ENCODE measurements around the gene TBRG4.
A peak's percentile ranks its signal among the peaks of the same experiment; 100 is the strongest.

Gene TBRG4

GRCh38 chr7:45143616-45144015 is 32.1 kb upstream of the TBRG4 start:
- DNase-seq (ENCODE audit: low spot score), result no peak

- DNase-seq (ENCODE audit: low spot score), result no peak
These were observed 29.3 kb upstream of the TBRG4 start for GRCh38 chr7:45140827-45141226.

- DNase-seq (ENCODE audit: low spot score), result no peak
These were observed 27.2 kb upstream of the TBRG4 start for GRCh38 chr7:45138433-45139267.

DNA sequence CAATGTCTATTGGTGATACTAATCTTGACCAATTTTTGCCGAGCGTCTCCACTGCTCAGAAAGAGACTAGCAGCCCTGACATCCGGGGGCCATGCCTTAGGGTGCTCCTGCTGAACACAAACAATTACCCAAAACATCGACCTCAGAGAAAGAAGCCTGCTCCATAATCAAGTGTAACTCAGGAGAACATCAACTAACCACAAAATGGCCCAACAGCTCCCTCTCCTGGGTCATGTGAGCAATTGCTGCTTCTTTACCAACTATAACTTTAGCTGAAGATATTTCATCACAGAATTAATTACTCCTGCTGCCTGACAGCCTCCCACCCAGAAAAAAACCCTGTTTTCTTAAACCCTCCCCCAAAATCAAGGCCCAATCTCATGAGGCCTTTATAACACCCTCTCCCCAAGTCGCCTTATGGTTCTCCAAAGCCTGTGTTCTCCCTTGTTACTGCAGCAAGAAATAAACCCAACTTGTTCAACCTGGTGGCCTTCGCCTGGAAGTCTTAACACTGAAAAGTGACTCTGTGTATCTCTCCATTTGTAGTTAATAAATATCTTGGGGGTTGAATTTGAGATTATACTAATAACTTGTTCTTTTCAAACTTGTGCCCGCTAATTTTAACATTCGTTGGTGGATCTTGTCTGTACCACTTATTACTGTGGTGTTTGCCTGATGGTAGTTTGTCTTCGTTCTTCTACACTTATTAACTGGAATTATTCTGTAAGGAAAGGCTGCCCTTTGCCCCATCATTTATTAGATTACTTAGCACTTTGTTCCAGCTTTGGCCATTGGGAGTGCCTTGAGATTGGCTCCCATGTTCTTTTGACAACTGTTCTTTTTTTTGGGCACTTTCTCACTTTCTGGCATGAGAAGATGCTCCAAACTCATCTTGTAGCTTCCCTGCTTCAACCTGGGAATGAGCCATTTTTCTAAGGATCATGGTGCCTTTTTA is 24.9 kb upstream of the TBRG4 start:
- DNase-seq (ENCODE audit: low spot score), result peak; percentile 86

DNA sequence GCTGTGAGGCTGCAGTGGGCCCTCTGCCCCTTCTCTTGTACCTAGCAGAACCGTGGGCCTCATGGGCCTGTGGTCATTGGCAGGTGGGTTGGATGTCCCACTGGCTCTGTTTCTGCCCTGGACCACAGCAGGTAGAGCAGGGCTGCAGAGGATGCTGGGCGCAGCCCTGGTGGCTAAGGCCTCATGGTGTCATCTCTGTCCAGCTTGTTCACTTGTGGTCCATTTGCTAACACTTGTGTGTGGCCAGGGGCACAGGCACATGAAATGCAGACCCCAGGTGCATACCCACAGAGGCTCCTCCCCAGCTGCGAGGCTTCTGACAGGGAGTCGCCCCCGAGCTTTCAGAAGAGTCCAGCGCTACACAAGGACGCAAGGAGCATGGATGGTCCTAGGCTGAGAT is 22.4 kb upstream of the TBRG4 start:
- no peak for DNase-seq (ENCODE audit: low spot score)

DNA sequence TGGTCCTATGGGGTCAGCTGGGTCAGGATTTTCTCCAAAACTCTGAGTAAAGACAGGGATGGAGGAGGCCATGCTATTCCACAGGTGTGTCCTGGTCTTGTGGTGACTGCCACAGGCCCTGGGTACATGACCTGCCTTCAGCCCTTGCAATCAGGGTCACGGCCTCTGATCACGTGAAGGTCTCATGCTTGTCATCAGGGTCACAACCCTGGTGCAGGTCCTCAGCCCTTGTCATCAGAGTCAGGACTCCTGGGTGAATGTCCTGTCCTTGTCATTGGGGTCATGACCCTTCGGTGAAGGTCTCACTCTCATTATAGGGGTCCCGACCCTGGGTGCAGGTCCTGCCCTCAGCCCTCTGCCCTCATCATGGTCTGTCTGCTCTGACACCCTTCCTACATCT is 21.9 kb upstream of the TBRG4 start:
- no peak for DNase-seq (ENCODE audit: low spot score)

DNA sequence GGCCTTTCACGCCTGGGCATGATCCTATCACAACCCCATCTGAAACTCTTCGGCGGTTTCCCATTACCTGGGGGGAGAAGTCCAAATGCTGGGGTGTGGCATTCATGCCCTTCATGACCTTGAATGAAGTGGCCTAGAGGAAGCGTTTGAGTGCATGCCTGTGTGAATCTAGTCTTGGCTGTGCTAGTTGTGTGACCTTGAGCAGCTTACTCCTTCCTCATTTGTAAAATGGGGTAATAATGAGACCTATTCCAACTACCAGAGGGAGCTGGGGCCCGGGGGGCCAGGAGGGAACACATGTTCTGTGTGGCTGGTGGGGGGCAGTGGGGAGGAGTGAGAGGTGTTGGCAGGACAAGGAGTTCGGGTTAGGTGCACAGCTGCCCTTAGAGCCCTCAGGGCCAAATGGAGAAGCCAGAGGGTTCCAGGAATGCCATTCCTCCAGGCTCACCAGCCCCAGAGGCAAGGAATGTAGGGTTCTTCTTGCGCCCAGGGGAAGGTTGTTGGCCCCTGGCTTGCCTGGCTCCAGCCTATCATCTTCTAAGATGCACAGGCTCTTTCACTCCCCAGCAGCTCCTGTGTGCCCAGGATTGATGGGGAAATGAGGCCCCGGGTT is 21.3 kb upstream of the TBRG4 start:
- DNase-seq (ENCODE audit: low spot score), result no peak

DNA sequence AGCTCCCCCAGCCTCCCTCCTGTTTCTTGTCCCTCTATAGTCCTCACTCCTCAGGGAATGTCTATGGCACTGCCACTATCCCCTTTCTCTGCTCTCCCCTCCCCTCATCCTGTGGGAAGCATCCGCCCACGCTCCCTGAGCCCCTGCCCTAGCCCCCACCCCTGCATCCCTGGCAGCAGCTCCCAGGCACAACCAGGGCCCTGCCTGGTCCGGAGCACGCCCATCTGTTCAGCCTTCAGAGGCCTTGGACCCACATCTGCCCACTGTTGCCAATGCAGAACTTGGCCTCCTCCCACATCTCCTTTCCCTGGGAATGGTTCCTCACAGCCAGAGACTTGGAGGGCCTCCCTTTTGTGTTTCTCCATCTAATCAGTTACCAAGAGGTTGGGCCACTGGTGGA is 20.4 kb upstream of the TBRG4 start:
- no peak for DNase-seq (ENCODE audit: low spot score)

DNA sequence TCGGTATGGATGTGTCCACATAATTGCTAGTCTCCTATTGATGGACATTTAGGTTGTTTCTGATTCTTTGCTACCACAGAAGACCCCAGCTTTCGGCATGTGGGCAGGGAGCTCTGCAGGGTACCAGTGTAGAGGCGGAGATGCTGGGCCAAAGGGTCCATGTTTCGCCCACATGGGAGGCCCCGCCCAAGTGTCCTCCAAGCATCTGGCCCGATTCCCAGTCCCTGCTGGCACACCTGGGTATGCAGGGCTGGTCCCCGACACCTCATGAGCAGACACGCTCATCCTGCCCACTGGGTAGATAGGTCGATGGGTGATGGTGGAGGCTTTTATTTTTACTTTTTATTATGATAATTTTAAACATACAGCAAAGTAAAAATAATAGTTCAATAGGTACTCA is 19.4 kb upstream of the TBRG4 start:
- DNase-seq (ENCODE audit: low spot score), result no peak

DNA sequence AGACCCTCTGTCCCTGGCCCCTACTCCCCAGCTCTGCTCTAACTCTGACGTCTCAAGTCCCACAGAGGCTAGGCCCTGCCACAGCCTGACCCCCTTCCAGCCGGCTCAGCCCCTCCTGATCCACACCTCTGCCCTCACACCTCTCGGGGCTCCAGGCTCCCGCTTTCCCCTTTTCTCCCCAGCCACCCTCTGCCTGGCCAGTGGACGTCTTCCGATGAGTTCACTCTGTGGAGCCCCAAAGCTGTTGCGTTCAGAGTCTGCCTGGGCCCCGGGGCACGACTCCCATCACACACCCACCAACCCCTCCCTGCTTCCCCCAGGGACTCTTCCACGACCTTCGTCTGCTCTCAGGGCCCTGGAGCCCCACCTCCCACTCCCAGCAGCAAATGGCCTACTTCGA is 18.4 kb upstream of the TBRG4 start:
- DNase-seq (ENCODE audit: low spot score), result no peak

GRCh38 chr7:45129181-45129800 is 17.8 kb upstream of the TBRG4 start:
- no peak for DNase-seq (ENCODE audit: low spot score)

DNA sequence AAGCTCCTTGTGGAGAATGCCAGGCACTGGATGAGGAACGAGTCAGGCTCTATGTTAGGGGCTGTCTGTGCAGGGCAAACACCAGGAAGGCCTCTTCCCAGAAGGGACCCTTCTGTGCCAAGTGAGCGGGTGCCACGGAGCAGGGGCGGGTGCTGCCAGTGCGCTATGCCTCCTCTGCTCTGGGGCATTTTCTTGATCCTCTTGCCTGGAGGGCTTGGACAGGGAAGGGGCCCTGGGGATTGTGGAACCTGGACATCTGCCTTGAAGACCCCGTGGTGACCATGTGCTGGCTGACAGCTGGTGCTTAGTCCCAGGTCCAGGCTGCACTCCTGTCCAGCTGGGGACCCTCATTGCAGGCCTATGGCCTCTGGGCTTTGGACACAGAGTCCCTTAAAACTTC is 15.4 kb upstream of the TBRG4 start:
- DNase-seq (ENCODE audit: low spot score), result no peak

DNA sequence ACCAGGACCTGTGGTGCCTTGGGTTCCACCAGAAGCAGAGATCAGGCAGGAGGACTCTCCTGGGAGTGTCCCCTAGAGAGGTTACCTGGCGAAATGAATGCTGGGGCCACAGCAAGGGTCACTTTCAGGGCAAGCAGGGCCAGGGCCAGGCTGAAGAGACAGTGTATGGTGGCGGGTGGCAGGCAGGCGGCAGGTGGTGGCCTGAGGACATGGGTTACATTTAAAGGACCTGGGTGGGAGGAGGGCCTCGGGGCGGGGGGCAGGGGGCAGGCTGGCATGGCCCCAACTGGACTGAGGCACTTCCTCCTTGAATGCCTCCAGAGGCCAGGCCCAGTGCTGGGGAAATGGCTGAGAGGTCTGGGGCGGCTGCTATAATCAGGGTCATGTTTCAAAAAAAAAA is 14.7 kb upstream of the TBRG4 start:
- DNase-seq (ENCODE audit: low spot score), result no peak

GRCh38 chr7:45125193-45125904 is 13.9 kb upstream of the TBRG4 start:
- no peak for DNase-seq (ENCODE audit: low spot score)

- peak; percentile 65 for DNase-seq (ENCODE audit: low spot score)
These were observed 12.6 kb upstream of the TBRG4 start for GRCh38 chr7:45123913-45124710.

- no peak for DNase-seq (ENCODE audit: low spot score)
These were observed 11.7 kb upstream of the TBRG4 start for GRCh38 chr7:45122975-45123860.

DNA sequence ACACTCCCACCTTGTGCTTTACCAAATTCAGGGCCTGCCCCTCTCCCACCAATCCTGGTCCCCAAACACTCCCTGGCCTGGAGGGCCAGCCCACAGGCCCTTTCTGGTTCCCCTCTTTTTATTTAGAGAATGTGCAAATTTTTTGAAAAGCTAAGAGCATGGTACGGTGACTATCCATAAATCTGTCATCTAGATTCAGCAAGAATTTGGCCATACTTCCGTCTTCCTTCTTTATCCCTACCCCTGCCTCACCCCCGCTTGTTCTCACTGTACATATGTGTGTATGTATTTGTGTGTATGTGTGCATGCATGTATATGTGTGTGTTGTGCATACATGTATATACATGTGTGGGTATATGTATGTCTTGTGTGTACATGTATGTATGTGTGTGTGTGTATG is 8.1 kb upstream of the TBRG4 start:
- DNase-seq (ENCODE audit: low spot score), result no peak

GRCh38 chr7:45118889-45119331 is 7.4 kb upstream of the TBRG4 start:
- no peak for DNase-seq (ENCODE audit: low spot score)

GRCh38 chr7:45118292-45118691 is 6.8 kb upstream of the TBRG4 start:
- no peak for DNase-seq (ENCODE audit: low spot score)

GRCh38 chr7:45117582-45117981 is 6.1 kb upstream of the TBRG4 start:
- no peak for DNase-seq (ENCODE audit: low spot score)
